GM18505 (cell line): ENCODE results near the gene JPH3.
"Not testable (repeated sequence)": the region's sequence is repeated elsewhere in the genome, so short reads cannot be mapped to it uniquely, and the experiment has no call there.

ENCODE experiments used
- ATAC-seq: cut with Tn5 transposase; IDR thresholded peaks from one replicate; pipeline ENCODE4 v1.9.1; 2021; ENCODE audit not compliant: unreplicated experiment
- POLR2A ChIP-seq: IDR thresholded peaks from 4 replicates; pipeline ENCODE4 v1.6.1; 2011; ENCODE audit warnings: borderline replicate concordance; ENCODE audit not compliant: insufficient read depth, insufficient read length; ENCODE audit errors: extremely low read depth

The JPH3 gene

GRCh38 chr16:87563714-87564523 lies 38.4 kb upstream of the JPH3 start:
- ATAC-seq, result no peak
- TF ChIP-seq POLR2A, result no peak

- TF ChIP-seq POLR2A, result no peak
- ATAC-seq, result no peak
Observed at GRCh38 chr16:87564524-87564778, 37.9 kb upstream of the JPH3 start.

- TF ChIP-seq POLR2A, result no peak
- no peak for ATAC-seq
Observed at GRCh38 chr16:87569601-87570571, 32.4 kb upstream of the JPH3 start.

- TF ChIP-seq POLR2A, result no peak
- no peak for ATAC-seq
Observed at GRCh38 chr16:87570572-87570937, 31.8 kb upstream of the JPH3 start.

- no peak for TF ChIP-seq POLR2A
- ATAC-seq, result no peak
Observed at GRCh38 chr16:87570938-87571867, 31.1 kb upstream of the JPH3 start.

GRCh38 chr16:87571868-87572244 lies 30.5 kb upstream of the JPH3 start:
- ATAC-seq, result no peak
- TF ChIP-seq POLR2A, result no peak

- no peak for ATAC-seq
- TF ChIP-seq POLR2A, result no peak
Observed at GRCh38 chr16:87572959-87573358, 29.3 kb upstream of the JPH3 start.

- TF ChIP-seq POLR2A, result no peak
- no peak for ATAC-seq
Observed at GRCh38 chr16:87575027-87575804, 27.1 kb upstream of the JPH3 start.

- no peak for TF ChIP-seq POLR2A
- no peak for ATAC-seq
Observed at GRCh38 chr16:87576171-87576570, 26.1 kb upstream of the JPH3 start.

- ATAC-seq, result not testable (repeated sequence)
Observed at GRCh38 chr16:87578142-87578930, 24.0 kb upstream of the JPH3 start.

GRCh38 chr16:87579691-87580090 lies 22.6 kb upstream of the JPH3 start:
- no peak for ATAC-seq
- no peak for TF ChIP-seq POLR2A

- no peak for TF ChIP-seq POLR2A
- no peak for ATAC-seq
Observed at GRCh38 chr16:87580855-87581261, 21.4 kb upstream of the JPH3 start.
